Natural killer cell (primary cell): Measurements from ENCODE around the gene STMN3. TPM values are rescaled to one million over a fixed set of nuclear protein-coding genes. Genes with fewer than 3 reads are reported as not detected.

ENCODE experiments used
- ATAC-seq, 3 donors: fragments of 150-1000 bp in 2 of 3; fragments of 200-7000 bp in 1 of 3; cut with Tn5 transposase; 1 replicate in 1 of 3; 2 replicates in 2 of 3; pipeline ENCODE4 v1.10.0; 2021; ENCODE audit warnings: mild to moderate bottlenecking in 2 of 3, moderate library complexity in 2 of 3
- DNase-seq, 2 donors: peaks; one replicate each; pipeline versions ENCODE4 v3.0.0 to v3.0.0-alpha.2; 2013 to 2021; ENCODE audit warnings: mixed read lengths in 1 of 2
- H3K27ac ChIP-seq: one replicate; pipeline ENCODE4 v1.5.1; 2013; ENCODE audit warnings: mild to moderate bottlenecking, low read length
- H3K27me3 ChIP-seq: one replicate; pipeline ENCODE4 v1.6.1; 2013; ENCODE audit warnings: low read length; ENCODE audit not compliant: control insufficient read depth, insufficient read depth
- H3K36me3 ChIP-seq: one replicate; pipeline ENCODE4 v1.6.1; 2013; ENCODE audit warnings: low read length; ENCODE audit not compliant: control insufficient read depth, insufficient read depth
- H3K4me1 ChIP-seq: one replicate; pipeline ENCODE4 v1.6.1; 2013; ENCODE audit warnings: low read length; ENCODE audit not compliant: control insufficient read depth, insufficient read depth
- H3K4me3 ChIP-seq: one replicate; pipeline ENCODE4 v1.5.1; 2013; ENCODE audit warnings: low read length
- H3K9me3 ChIP-seq: one replicate; pipeline ENCODE4 v1.6.1; 2013; ENCODE audit warnings: low read length; ENCODE audit not compliant: control insufficient read depth, insufficient read depth
- H3K27ac Mint-ChIP-seq, 2 donors: one replicate each; pipeline ENCODE4 v1.8.0; 2022; ENCODE audit warnings: mild to moderate bottlenecking in 2 of 2, mixed read lengths in 2 of 2, moderate library complexity in 1 of 2
- H3K27me3 Mint-ChIP-seq, 2 donors: one replicate each; pipeline ENCODE4 v1.8.0; 2022; ENCODE audit warnings: low read depth in 2 of 2, mixed read lengths in 2 of 2
- H3K36me3 Mint-ChIP-seq: one replicate; pipeline ENCODE4 v1.8.0; 2022; ENCODE audit warnings: mixed read lengths
- H3K4me1 Mint-ChIP-seq, 2 donors: one replicate each; pipeline ENCODE4 v1.8.0; 2022; ENCODE audit warnings: mixed read lengths in 2 of 2
- H3K4me3 Mint-ChIP-seq: one replicate; pipeline ENCODE4 v1.8.0; 2022; ENCODE audit warnings: mild to moderate bottlenecking, moderate library complexity, mixed read lengths
- H3K9me3 Mint-ChIP-seq, 2 donors: one replicate each; pipeline ENCODE4 v1.8.0; 2022; ENCODE audit warnings: mixed read lengths in 2 of 2
- CTCF ChIP-seq: fragments of 200-600 bp; IDR thresholded peaks from one replicate; pipeline ENCODE4 v1.8.0; 2022; ENCODE audit warnings: antibody characterized with exemption
- WGBS: methylation state at CpG from one replicate; pipeline ENCODE4 v1.1.7; 2013; ENCODE audit warnings: missing lambda C conversion rate; ENCODE audit not compliant: insufficient coverage; 5-methylcytosine and 5-hydroxymethylcytosine counted together
- intact Hi-C: fragments of 100-400 bp; cut with micrococcal nuclease; formaldehyde crosslinking; loops from one replicate; pipeline ENCODE4 v1.14.2; 2022
- total RNA-seq, 4 donors: library from RNA; stranded (reverse); fragments of 120-200 nt in 1 of 4; gene quantifications; one replicate each; pipeline versions ENCODE4 v1.2.3 to v1.2.4, GENCODE V29; 2013 to 2022

Gene STMN3
- total RNA-seq, 3 donors from 2014 or later (not counting 1 experiment from before 2014, with no cell fraction given), result 6.7 to 12.9 (median 8.3) TPM

- Histone ChIP-seq H3K27me3 (no peaks in the 10 kb centered on the region), H3K4me3 (no peak overlapping the region), H3K27ac (no peak overlapping the region), H3K4me1 (peaks cover 6% of the 10 kb centered on the region), H3K36me3 (no peaks in the 10 kb centered on the region), H3K9me3 (no peaks in the 10 kb centered on the region)
- TF ChIP-seq CTCF, result no peak
- Mint-ChIP-seq H3K27me3 (no peaks in the 10 kb centered on the region), H3K4me1 (no peaks in the 10 kb centered on the region), H3K27ac (no peak overlapping the region), H3K9me3 (no peaks in the 10 kb centered on the region), H3K36me3 (no peaks in the 10 kb centered on the region), H3K4me3 (no peak overlapping the region)
- intact Hi-C loops, result no loop called here
- DNase-seq (no peak), ATAC-seq (no peak)
- 94% methylated on average over 23 of the region's 23 CpGs for WGBS
Measured at GRCh38 chr20:63680857-63681608, 27.8 kb upstream of the STMN3 start.

DNA sequence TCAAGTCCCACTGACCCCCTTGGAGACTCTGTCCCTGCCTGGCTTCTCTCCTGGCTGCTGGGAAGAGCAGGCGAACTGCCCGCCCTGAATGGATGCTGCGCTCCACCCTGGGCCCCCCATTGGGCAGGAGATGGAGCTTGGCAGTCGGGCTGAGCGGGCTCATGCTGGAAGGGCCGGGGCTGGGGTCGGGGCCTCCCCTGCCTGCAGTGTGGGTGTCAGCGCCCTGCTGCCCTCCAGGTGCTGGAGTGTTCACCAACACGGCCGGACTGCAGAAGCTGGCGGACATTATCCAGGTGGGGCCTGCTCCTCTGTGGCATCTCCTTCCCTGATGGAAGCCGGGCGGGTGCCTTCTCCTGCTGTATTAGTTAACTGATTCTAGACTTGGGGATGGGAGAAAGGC lies 27.2 kb upstream of the STMN3 start:
- no peaks in the 10 kb centered on the region for H3K9me3 ChIP-seq
- no peaks in the 10 kb centered on the region for H3K36me3 ChIP-seq
- TF ChIP-seq CTCF, result no peak
- ATAC-seq (no peak), DNase-seq (no peak)
- no peak overlapping the region for H3K27ac Mint-ChIP-seq
- intact Hi-C loops, result no loop called here
- WGBS, result 98% methylated on average over 13 of the region's 13 CpGs
- no peaks in the 10 kb centered on the region for H3K4me1 ChIP-seq
- no peaks in the 10 kb centered on the region for H3K27me3 ChIP-seq
- no peaks in the 10 kb centered on the region for H3K9me3 Mint-ChIP-seq
- H3K4me3 ChIP-seq, result no peak overlapping the region
- no peaks in the 10 kb centered on the region for H3K4me1 Mint-ChIP-seq
- H3K4me3 Mint-ChIP-seq, result no peak overlapping the region
- no peaks in the 10 kb centered on the region for H3K36me3 Mint-ChIP-seq
- no peaks in the 10 kb centered on the region for H3K27me3 Mint-ChIP-seq
- no peak overlapping the region for H3K27ac ChIP-seq

- intact Hi-C loops, result no loop called here
Measured at GRCh38 chr20:63679799-63680305, 26.6 kb upstream of the STMN3 start.

More at GRCh38 chr20:63679799-63680305, 26.6 kb upstream of the STMN3 start:
- no peak overlapping the region for H3K4me3 ChIP-seq
- no peak overlapping the region for H3K27ac ChIP-seq
- H3K27me3 Mint-ChIP-seq, result no peaks in the 10 kb centered on the region
- no peaks in the 10 kb centered on the region for H3K4me1 Mint-ChIP-seq
- no peak overlapping the region for H3K27ac Mint-ChIP-seq
- H3K4me1 ChIP-seq, result no peaks in the 10 kb centered on the region
- TF ChIP-seq CTCF, result no peak
- 95% methylated on average over 19 of the region's 19 CpGs for WGBS
- DNase-seq (no peak), ATAC-seq (no peak)
- no peaks in the 10 kb centered on the region for H3K9me3 Mint-ChIP-seq
- no peaks in the 10 kb centered on the region for H3K36me3 ChIP-seq
- no peaks in the 10 kb centered on the region for H3K27me3 ChIP-seq
- no peaks in the 10 kb centered on the region for H3K36me3 Mint-ChIP-seq
- no peaks in the 10 kb centered on the region for H3K9me3 ChIP-seq
- no peak overlapping the region for H3K4me3 Mint-ChIP-seq
